GM19328 (cell line): ENCODE data around the gene NELFB.

Experiments used
- ATAC-seq: cut with Tn5 transposase; IDR thresholded peaks from one replicate; pipeline ENCODE4 v1.9.1; 2021; ENCODE audit warnings: mild to moderate bottlenecking, moderate library complexity; ENCODE audit not compliant: unreplicated experiment

The NELFB gene

DNA sequence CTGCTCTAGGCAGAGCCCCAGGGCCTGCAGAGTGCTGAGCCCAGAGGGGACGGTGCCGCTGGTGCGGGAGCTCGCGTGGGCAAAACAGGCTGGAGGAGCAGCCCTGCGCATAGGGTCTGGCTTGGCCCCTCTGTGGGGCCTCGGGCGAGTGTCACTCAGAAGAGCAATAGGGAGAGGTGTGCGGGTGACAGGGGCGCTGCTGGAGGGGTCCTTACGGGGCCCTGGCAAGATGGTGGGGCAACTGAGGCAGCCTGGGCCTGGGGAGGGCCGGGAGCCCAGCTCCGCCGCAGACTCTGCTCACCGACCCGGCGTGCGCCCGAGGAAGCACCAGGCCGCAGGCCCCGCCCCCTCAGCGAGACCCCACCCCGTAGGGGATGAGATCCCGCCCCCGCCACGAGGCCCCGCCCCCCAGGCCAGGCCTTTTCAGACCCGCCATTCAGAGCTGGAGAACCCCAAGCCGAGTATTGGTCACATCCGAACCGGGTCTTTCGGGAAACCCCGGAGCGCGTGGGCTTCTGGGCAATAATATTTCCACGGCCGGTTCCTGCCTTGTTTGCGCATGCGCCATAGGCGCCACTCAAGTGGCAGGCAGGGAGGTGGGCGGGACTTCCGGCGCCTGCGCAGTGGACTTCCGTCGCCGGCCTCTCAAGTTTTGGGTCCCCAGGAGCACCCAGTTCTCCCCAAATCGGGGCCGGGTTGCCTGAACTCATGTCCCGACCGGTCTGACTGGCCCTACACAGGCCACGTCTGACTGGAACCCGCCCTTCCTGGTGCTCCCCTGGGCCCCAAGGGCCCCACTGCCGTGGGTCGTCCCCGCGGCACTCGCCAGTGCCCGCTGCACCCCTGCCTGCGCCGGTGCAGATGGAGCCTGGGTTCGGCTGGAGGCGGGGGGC is 31.8 kb upstream of the NELFB start:
- ATAC-seq, result peak; percentile 72

- no peak for ATAC-seq
Observed at GRCh38 chr9:137224830-137225694, 30.1 kb upstream of the NELFB start, which contains the start of gene CYSRT1. Gene CYSRT1, plus strand, starts transcription at chr9:137225174. Its CDS starts 448 bp downstream, at chr9:137225622.

GRCh38 chr9:137225699-137226331 is 29.3 kb upstream of the NELFB start:
- ATAC-seq, result no peak

GRCh38 chr9:137226338-137227053 is 28.6 kb upstream of the NELFB start:
- ATAC-seq, result no peak

- no peak for ATAC-seq
Observed at GRCh38 chr9:137227054-137227852, 27.9 kb upstream of the NELFB start, which contains the start of gene RNF224. Gene RNF224, plus strand, starts transcription at chr9:137227502. Its CDS starts 834 bp downstream, at chr9:137228336.

GRCh38 chr9:137227853-137228505 is 27.1 kb upstream of the NELFB start:
- no peak for ATAC-seq

DNA sequence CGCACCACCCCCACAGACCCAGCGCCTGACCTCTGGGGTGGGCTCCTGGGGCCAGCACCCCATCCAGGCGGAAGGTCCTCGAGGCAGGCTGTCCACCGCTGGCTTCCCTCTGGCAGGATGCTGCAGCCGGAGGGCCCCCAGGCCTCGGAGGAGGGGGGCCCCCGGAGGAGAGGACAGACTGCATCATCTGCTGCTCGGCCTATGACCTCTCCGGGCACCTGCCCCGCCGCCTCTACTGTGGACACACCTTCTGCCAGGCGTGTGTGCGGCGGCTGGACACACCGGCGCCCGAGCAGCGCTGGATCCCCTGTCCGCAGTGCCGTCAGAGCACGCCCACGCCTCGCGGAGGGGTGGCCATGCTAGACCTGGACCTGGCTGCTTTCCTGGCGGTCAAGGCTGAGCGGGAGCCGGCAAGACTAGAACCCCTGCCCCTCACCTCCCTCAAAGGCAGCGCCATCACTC is 26.6 kb upstream of the NELFB start:
- ATAC-seq, result no peak

DNA sequence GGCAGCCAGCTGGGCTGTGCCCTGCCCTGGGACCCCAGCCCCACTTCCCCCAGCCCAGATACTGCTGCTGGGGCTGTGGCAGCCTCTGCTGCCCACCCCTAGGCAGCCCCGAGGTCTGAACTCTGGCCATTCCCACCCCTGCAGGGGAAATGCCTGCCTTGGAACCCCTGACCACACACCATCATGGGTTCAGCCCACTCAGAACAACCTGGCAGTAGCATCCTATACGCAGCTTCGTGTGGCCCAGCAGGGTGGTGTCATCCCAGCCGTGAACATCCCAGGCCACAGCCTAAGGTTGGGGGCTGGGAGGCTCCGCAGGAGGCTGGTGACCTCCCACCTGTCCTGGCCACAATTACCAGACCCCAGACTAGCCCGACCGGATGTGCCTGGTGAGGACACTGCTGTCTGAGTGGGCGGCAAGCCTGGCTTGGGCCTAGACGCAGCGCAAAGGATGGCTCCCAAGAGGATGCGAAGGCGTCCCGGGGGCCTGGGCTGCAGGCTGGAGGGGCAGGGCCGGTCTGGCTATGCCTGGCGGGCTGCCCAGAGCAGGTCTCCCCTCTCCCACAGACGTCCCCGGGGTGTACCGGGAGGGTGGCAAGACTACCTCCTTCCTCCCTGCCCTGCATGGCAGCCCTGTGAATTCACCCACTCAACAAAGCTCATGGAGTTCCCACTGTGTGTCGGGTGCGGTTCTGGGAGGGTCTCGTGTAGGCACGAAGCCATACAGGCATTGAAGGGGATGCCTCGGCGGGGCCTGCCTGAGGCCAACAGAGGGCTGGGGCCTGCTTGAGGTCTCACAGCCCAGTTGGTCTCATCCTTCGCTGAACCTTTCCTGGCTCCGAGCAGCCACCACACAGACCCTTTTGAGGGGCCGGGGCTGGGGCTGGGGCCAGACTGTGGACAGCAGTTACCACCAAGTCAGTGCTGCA is 25.9 kb upstream of the NELFB start:
- no peak for ATAC-seq

DNA sequence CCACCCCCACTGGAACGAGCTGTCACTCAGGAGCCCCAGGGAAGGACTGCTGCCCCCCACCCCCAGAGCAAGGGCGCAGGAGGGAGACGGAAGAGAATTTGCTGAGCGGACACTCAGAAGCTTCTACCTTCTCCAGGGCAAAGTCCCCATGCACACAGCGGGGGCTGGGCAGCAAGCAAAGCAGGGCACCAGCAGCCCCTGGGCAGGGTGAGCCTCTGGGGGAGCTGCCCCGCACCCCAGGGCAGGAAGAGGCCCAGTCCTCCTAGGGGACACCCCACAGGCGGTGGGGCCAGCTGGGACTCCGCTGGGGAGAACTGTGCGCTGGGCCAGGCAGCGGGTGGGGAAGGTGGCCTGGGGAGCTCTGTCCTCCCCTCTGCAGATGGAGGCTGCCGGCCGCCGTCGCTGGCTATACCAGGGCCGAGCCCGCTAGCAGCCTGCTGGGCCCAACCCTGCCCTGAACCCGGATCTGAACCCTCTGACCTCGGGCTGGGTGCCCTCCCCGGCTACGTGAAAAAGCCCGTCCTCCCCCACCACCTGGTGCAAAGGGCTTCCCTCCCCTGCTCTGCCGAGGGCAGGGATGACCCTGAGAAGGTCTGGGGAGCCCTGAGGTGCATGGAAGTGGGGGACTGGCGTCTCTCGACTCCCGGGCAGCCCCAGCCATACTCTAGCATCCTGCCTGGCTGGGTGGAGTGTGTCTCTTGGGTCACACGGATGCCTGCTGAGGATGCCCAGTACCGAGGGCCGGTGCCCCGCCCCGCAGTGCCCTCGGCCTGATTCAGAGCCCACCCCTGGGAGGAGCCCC is 25.0 kb upstream of the NELFB start:
- no peak for ATAC-seq

DNA sequence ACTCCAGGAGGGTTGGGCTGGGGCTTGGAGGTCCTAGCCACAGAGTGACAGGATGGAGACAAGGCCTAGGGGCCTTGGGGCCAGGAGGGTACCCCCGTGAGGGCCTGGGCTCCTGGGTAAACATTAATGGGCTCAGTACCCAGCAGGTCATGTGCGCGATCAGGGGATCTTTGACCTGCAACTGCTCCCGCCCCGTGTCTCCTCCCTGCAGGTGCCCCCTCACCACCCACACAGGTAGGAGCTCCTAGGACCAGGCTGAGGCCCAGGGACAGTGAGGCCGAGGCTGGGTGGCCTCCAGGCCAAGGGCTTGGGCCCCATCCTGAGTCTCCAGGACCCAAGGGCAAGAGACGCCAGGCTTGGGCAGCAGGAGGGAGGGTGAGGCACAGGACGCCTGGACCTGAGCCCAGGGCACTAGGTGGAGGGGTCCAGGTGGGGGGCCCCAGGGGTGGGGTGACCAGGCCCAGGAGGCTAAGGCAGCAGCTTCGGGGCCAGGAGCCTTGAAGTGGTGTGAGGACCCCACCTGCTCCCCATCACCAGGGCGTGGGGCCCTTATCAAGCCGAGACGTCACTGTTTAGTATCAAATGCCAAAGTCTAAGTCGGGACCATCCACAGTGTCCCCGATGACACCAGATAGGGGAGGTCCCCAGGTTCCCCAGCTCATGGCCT is 24.3 kb upstream of the NELFB start, which contains the start of gene SLC34A3:
Gene SLC34A3, plus strand, starts transcription at position 197 of the 667 bp plus-strand sequence. CDS start 802 bp downstream, outside the sequence.
- no peak for ATAC-seq

DNA sequence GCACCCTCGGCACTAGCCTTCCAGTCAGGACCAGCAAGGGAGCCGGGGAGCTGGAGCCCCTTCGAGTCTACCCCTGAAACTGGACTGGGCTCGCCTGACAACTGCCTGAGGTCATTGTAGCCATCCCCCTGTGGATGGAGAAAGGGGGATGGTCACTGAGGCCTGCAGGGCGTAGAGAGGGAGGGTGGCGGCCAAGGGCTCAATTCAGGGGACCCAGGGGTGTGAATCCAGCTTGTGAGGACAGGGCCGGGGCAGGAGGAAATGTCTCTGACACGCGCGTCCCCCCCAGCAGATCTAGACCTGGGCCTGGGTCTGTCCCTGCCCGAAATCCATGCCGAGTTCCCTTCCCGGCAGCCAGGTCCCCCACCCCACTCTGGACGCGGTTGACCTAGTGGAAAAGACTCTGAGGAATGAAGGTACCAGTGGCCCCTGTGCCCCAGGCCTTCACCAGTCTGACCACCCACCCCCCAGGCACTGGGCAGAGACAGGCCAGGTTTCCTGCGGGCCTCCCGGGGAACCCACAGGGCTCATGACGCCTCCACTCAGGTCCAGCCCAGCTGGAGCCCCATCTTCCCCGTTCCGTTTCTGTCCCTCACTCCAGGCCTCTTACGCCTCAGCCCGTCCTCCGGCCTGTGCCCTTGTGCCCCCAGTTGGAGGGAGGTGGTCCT is 23.6 kb upstream of the NELFB start:
- no peak for ATAC-seq

DNA sequence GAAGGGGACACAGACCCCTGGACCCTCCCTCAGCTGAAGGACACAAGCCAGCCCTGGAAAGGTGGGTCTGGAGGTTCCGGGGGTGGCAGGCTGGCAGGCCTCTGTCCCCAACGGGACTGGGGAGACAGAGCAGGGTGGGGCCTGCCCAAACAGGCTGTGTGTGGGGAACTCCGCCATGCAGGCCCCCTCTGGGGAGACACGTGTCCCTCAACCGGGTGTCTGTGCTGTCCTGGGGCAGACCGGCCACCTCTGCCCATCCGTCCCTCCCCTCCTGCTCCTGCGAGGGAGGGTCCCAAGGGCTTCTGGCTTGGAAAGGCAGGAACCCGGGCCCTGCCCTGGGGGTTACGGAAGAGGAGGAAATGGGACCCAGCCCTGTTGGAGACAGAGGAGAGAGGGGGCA is 23.0 kb upstream of the NELFB start:
- no peak for ATAC-seq

GRCh38 chr9:137232510-137232909 is 22.6 kb upstream of the NELFB start:
- ATAC-seq, result no peak

GRCh38 chr9:137233143-137233980 is 21.8 kb upstream of the NELFB start:
- ATAC-seq, result no peak
